ENCODE data around the gene IRX2.

IRX2 gene

DNA sequence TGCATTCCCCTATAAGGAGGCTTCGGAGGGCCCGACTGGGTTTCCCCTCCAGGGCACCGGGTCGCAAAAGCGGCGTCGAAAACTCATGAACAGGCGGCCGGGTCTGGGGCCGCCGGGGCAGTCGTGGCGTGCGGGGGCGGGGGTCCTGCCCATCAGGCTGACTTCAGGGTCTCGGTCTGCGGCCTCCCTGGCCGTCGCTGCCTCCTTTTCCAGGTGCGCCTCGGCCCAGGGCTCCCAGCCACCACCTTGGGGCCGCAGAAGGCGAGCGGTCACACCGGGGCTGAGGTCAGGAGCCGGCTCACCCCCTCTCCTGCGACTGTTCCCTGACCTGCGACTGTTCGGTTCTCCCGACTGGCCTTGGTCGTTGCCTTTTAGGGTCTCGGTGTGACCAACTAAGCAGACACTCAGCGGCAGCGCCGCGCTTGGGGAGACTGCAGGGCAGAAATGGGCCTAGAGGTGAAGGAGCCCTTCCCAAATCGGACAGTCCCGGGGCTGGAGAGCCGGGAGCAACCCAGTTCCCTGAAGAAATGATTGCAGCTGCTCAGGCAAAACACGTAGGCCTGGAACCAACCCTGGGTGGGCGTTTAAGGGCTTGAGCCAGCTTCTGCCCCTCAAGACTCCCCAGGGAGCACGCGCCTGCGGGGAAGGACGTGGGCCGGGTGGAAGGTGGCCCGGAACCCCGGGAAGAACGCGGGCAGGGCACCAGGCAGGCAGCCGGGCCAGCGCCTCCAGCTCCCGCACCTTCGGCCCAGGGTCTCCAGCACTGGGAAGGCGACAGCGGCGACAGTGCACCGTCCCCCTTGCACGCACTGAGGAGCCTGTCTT, 11.2 kb downstream of the IRX2 start:
- DNase-seq, result no peak

- no peak for DNase-seq
These were observed 12.0 kb downstream of the IRX2 start for GRCh38 chr5:2739360-2740050.

DNA sequence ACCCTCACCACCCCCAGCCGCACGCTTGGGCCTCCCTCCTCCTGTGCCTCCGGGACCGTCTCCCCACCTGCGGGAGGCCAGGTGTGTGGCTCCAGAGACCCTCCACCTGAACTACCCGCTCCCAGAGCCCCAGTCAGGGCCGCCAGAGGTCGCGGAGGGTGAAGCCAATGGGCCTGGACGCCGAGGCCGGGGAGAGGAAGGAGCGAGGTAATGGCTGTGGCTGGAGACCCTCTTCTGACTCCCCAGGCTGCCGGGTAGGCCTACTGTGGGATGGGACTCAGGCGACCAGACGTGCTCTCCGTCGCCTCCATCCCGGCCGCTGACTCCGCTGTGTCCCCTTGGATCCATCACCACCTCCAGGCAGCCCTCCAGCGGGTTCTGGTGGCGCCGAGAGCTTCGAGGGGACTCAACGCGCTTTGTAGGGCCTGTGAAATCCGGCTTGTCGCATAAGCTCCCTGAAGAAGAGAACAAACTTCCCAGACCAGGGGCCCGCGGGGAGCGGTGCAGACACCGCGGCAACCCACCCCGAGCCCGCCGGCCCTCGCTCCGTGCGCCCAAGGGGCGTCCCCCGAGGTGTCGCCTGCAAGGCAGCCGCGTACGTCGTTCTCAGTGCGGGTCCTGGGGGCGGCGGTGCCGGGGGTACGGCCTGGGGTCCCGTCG, 12.6 kb downstream of the IRX2 start:
- no peak for DNase-seq

DNA sequence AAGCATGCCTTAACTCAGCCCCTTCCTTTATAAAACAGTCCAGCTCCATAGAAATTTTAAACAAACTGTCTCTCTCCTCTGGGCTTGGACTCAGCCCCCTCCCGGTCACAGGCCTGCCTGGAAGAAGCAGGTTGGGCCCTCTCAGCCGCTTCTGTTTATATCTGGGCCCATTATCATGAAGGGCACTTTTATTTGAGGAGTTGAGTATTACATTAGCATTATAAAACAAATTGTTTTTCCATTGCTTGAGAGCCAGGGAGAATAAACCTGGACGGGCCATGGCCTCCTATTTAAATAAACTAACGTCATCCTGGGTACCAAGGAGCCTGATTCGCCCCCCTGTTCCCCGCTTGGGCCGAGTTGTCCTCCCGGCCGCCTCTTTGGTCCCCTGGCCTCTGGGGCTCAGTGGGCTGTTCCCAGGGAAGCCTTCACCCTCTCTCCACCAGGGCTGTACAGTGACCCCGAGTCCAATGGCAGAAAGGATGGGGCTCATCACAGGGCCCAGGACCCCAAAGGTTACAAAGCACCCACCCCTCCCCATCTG, 13.2 kb downstream of the IRX2 start:
- DNase-seq, result no peak

GRCh38 chr5:2737273-2738155, 14.0 kb downstream of the IRX2 start:
- DNase-seq, result no peak

DNA sequence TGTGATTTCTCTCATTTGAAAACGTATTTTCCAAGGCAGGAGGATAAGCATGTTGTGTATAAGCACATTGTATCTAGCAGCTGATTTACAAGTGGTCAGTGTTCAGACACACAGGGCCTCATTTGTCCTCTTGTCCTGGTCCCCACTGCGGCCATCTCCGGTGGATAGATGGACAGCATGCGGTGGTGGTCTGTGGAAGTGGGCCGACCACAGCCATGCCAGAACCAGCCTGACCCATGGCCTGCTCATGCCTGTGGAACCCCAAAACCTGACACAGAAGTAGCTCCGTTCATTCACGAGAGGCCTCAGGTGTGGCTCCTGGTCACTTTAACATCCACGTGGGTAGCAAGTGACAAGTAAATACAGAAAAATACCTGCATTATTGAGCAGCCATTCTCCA, 14.6 kb downstream of the IRX2 start:
- no peak for DNase-seq

GRCh38 chr5:2735996-2736395, 15.5 kb downstream of the IRX2 start:
- no peak for DNase-seq

- DNase-seq, result no peak
These were observed 18.6 kb downstream of the IRX2 start for GRCh38 chr5:2732850-2733249.

GRCh38 chr5:2732004-2732403, 19.5 kb downstream of the IRX2 start:
- no peak for DNase-seq

- DNase-seq, result no peak
These were observed 22.3 kb downstream of the IRX2 start for GRCh38 chr5:2729189-2729588.

- no peak for DNase-seq
These were observed 23.9 kb downstream of the IRX2 start for GRCh38 chr5:2727550-2727949.

GRCh38 chr5:2725980-2726765, 25.3 kb downstream of the IRX2 start:
- no peak for DNase-seq

DNA sequence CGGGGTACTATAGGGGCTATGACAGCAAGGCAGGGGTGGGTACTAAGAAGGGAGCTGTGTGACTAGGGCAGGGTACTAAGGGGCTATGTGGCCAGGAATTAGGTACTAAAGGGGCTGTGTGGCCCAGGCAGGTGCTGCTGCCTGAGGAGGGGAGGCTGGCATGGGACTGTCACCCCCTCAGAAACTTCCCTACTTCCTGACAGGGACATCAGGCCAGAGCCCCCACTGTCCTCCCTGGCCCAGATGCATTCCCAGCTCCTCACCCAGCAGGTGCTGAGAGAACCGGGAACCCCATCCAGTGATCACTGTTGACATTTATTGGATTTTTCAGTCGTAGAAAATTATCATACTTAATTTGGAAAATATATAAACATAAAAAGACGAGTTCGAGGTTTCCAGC, 26.6 kb downstream of the IRX2 start:
- no peak for DNase-seq

DNA sequence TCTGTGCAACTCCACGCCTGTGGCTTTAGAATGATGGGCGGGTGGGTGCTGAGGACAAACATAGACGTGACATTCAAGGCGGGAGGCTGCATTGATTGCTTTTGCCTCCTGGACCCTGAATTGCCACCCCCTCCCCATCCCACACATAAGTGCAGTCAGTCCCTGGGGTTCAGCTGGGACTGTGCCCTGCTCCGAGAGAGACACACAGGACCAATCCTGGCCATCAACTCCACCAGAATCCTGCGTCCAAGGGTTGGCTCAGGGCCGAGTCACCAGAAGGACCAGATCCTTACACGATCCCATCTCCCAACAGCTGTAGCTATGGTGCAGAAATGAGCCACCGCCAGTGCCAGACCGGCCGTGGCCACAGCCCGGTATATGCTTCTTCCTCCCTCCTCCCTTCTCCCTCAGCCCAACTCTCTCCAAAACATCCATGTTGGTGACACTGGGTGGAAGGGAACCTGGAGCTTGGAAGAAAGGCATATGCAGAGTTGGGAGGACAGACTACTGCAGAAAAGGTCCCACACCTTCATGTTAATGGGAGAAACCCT, 27.4 kb downstream of the IRX2 start:
- DNase-seq, result no peak

- DNase-seq, result no peak
These were observed 28.6 kb downstream of the IRX2 start for GRCh38 chr5:2722901-2723300.

GRCh38 chr5:2721385-2722138, 29.9 kb downstream of the IRX2 start:
- DNase-seq, result no peak

GRCh38 chr5:2719332-2719731, 32.1 kb downstream of the IRX2 start:
- DNase-seq, result no peak

- DNase-seq, result no peak
These were observed 33.4 kb downstream of the IRX2 start for GRCh38 chr5:2718115-2718514.

DNA sequence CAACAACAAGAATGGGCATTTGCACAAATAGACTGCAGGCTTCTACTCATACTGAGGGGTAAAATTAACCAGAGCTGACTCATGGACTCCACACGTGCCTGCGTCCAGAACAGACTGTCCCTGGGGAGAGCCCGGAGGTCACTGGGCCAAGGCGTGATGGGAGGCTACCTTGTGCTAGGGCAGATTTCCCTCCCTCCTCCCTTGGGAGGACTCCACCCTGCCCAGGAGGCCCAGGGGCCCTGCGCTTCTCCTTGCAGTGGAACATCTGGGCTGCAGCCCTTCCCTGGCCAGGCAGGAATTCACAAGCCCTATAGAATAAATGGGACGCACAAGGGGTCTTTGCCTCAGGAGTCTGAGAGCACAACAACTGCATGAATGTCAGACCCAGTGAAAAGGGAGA, 35.6 kb downstream of the IRX2 start:
- no peak for DNase-seq

- DNase-seq, result no peak
These were observed 36.7 kb downstream of the IRX2 start for GRCh38 chr5:2714805-2715204.

GRCh38 chr5:2714026-2714425, 37.5 kb downstream of the IRX2 start:
- DNase-seq, result no peak
